Endodermal cell (in vitro differentiated cells): Measurements from ENCODE around the gene RBM20. TPM values are rescaled to one million over a fixed set of nuclear protein-coding genes. Genes with fewer than 3 reads are reported as not detected.

Experiments
- DNase-seq: peaks from one replicate; pipeline ENCODE4 v3.0.0-alpha.2; 2017
- H3K27ac ChIP-seq: 2 replicates; pipeline ENCODE4 v1.5.1; 2013; ENCODE audit warnings: mild to moderate bottlenecking, low read depth, low read length, moderate library complexity
- H3K27me3 ChIP-seq: 2 replicates; pipeline ENCODE4 v1.6.1; 2013; ENCODE audit warnings: mild to moderate bottlenecking, low read length, moderate library complexity; ENCODE audit not compliant: insufficient read depth, control insufficient read depth, poor library complexity, severe bottlenecking
- H3K36me3 ChIP-seq: 2 replicates; pipeline ENCODE4 v1.7.0; 2013; ENCODE audit warnings: mild to moderate bottlenecking, low read length, moderate library complexity; ENCODE audit not compliant: control insufficient read depth, insufficient read depth
- H3K4me1 ChIP-seq: one replicate; pipeline ENCODE4 v1.7.0; 2013; ENCODE audit warnings: low read length; ENCODE audit not compliant: control insufficient read depth, insufficient read depth
- H3K4me3 ChIP-seq: 2 replicates; pipeline ENCODE4 v1.5.1; 2013; ENCODE audit warnings: mild to moderate bottlenecking, low read length, moderate library complexity
- H3K9ac ChIP-seq: 2 replicates; pipeline ENCODE4 v1.6.1; 2013; ENCODE audit warnings: mild to moderate bottlenecking, low read length, moderate library complexity; ENCODE audit not compliant: poor library complexity, severe bottlenecking; ENCODE audit errors: extremely low read depth
- H3K9me3 ChIP-seq: 2 replicates; pipeline ENCODE4 v1.6.1; 2013; ENCODE audit warnings: mild to moderate bottlenecking, low read length, moderate library complexity; ENCODE audit not compliant: control insufficient read depth
- H3K27ac Mint-ChIP-seq: 2 replicates; pipeline ENCODE4 v1.8.0; 2020; ENCODE audit warnings: mixed read lengths
- H3K27me3 Mint-ChIP-seq: 2 replicates; pipeline ENCODE4 v1.8.0; 2021; ENCODE audit warnings: mild to moderate bottlenecking, mixed read lengths; ENCODE audit not compliant: insufficient read depth
- H3K36me3 Mint-ChIP-seq: 2 replicates; pipeline ENCODE4 v1.8.0; 2020; ENCODE audit warnings: low read depth, mixed read lengths
- H3K4me1 Mint-ChIP-seq: 2 replicates; pipeline ENCODE4 v1.8.0; 2020; ENCODE audit warnings: mixed read lengths
- H3K4me3 Mint-ChIP-seq: 2 replicates; pipeline ENCODE4 v1.8.0; 2020; ENCODE audit warnings: mild to moderate bottlenecking, moderate library complexity, mixed read lengths
- H3K9me3 Mint-ChIP-seq: 2 replicates; pipeline ENCODE4 v1.8.0; 2020; ENCODE audit warnings: mild to moderate bottlenecking, mixed read lengths
- CTCF ChIP-seq: fragments of 200-600 bp; sonication (generic); conservative IDR thresholded peaks from 2 replicates; pipeline ENCODE4 v1.5.0; 2021; ENCODE audit warnings: antibody characterized with exemption, mild to moderate bottlenecking
- WGBS, 2 experiments: methylation state at CpG; one replicate each; pipeline versions ENCODE4 v1.1.5 to v1.1.7; 2013; ENCODE audit warnings: missing lambda C conversion rate in 2 of 2, mixed read lengths in 1 of 2; ENCODE audit not compliant: insufficient coverage in 1 of 2, insufficient read length in 1 of 2; 5-methylcytosine and 5-hydroxymethylcytosine counted together
- total RNA-seq, 2 donors: library from RNA; stranded (reverse); fragmentation: NEBNext Ultra II Directional in 1 of 2; extraction: Animal tissue kit (Norgen Biotek cat#: 25700) in 1 of 2; gene quantifications; 2 replicates in 1 of 2; 3 replicates in 1 of 2; pipeline ENCODE4 v1.2.1, GENCODE V29; 2021

Gene RBM20
- total RNA-seq, 2 donors from 2014 or later: 6.2 to 7.0 TPM

DNA sequence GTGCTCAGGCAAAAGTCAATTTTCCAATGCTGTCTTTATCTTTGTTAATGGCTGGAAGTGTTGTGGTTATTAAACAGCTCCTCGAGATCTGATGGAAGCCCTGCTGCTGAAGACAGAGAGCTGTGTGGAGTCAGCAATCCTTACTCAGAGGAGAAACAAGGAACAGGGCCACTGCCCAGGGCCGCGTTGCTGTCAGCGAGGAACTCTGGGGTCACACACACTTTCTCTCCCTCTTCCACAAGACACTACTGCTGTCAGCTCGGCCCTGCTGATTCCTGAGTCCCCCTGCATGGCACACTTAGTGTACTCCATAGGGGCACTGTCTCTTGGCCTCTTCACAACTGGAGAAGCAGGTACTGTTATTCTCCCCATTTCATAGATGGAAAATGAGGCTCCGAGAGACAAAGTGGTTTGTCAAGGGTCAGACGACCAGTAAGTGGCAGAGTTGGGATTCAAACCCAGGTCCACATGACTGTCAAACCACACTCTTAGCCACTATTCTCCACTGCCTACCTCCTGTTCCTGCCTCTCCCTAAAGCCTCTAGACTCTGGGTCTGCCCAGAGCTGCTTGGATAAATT, 198.3 kb downstream of the RBM20 start:
- H3K9me3 Mint-ChIP-seq: no peaks in the 10 kb centered on the region
- H3K27ac Mint-ChIP-seq: no peak overlapping the region
- no peaks in the 10 kb centered on the region for H3K27me3 Mint-ChIP-seq
- peaks cover 12% of the 10 kb centered on the region for H3K4me1 Mint-ChIP-seq
- Histone ChIP-seq H3K36me3 (no peaks in the 10 kb centered on the region), H3K27me3 (no peaks in the 10 kb centered on the region), H3K4me3 (no peak overlapping the region), H3K27ac (no peak overlapping the region), H3K9ac (no peak overlapping the region), H3K9me3 (no peaks in the 10 kb centered on the region), H3K4me1 (no peaks in the 10 kb centered on the region)
- no peak overlapping the region for H3K4me3 Mint-ChIP-seq
- TF ChIP-seq CTCF: no peak
- DNase-seq: no peak
- 74 to 77% methylated on average over 7 of the region's 7 CpGs for WGBS, 2 experiments
- no peaks in the 10 kb centered on the region for H3K36me3 Mint-ChIP-seq

DNA sequence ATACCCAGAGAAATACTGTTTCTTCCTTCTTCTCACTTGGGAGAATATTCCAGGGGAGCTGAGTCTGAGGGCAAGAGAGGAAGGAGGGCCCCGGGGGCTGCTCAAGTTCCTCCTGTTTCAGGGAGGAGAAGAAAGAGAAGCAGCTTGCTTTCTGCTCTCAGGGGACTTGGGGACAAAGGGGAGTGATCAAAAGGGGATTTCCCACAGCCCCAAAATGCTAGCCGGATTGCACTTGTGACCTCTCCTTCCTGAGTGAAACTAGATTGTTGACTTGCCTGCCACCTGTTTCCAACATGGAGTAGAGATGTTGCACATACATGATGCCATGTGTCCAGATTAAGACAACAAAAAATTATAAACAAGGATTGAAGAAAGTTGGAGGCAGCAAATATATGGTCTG, 198.9 kb downstream of the RBM20 start:
- no peak overlapping the region for H3K27ac Mint-ChIP-seq
- Histone ChIP-seq H3K27me3 (no peaks in the 10 kb centered on the region), H3K9ac (no peak overlapping the region), H3K9me3 (no peaks in the 10 kb centered on the region), H3K4me3 (no peak overlapping the region), H3K36me3 (no peaks in the 10 kb centered on the region), H3K27ac (no peak overlapping the region), H3K4me1 (no peaks in the 10 kb centered on the region)
- no peaks in the 10 kb centered on the region for H3K9me3 Mint-ChIP-seq
- no peak for TF ChIP-seq CTCF
- WGBS, 2 experiments: 81 to 89% methylated on average over 1 to 2 of the region's 2 CpGs
- no peak overlapping the region for H3K4me3 Mint-ChIP-seq
- H3K27me3 Mint-ChIP-seq: no peaks in the 10 kb centered on the region
- peaks cover 12% of the 10 kb centered on the region for H3K4me1 Mint-ChIP-seq
- no peak for DNase-seq
- H3K36me3 Mint-ChIP-seq: no peaks in the 10 kb centered on the region

- H3K9ac ChIP-seq: no peak overlapping the region
- H3K4me3 ChIP-seq: no peak overlapping the region
- Mint-ChIP-seq H3K4me1 (peaks cover 12% of the 10 kb centered on the region), H3K4me3 (no peak overlapping the region), H3K27me3 (no peaks in the 10 kb centered on the region), H3K36me3 (no peaks in the 10 kb centered on the region), H3K27ac (no peak overlapping the region), H3K9me3 (no peaks in the 10 kb centered on the region)
- WGBS, 2 experiments: 90 to 94% methylated on average over 2 to 8 of the region's 8 CpGs
- no peaks in the 10 kb centered on the region for H3K27me3 ChIP-seq
- TF ChIP-seq CTCF: no peak
- H3K4me1 ChIP-seq: no peaks in the 10 kb centered on the region
- DNase-seq: no peak
- no peaks in the 10 kb centered on the region for H3K9me3 ChIP-seq
- no peak overlapping the region for H3K27ac ChIP-seq
- H3K36me3 ChIP-seq: no peaks in the 10 kb centered on the region
Observed at GRCh38 chr10:110843796-110844616, 199.9 kb downstream of the RBM20 start.
